H9 (cell line): ENCODE data around the gene AGL. TPM values are rescaled to one million over a fixed set of nuclear protein-coding genes. Genes with fewer than 3 reads are reported as not detected.
A peak's percentile ranks its signal among the peaks of the same experiment; 100 is the strongest.

Source experiments
- DNase-seq: peaks from one replicate; pipeline ENCODE4 v3.0.0-alpha.2; 2017
- H2AFZ ChIP-seq: one replicate; pipeline ENCODE4 v1.6.1; 2013; ENCODE audit warnings: mild to moderate bottlenecking, low read length, control low read depth, moderate library complexity
- H2AK5ac ChIP-seq: 2 replicates; pipeline ENCODE4 v1.6.1; 2013; ENCODE audit warnings: low read length, control low read depth, mixed read lengths; ENCODE audit not compliant: insufficient read length
- H2BK120ac ChIP-seq: one replicate; pipeline ENCODE4 v1.6.1; 2013; ENCODE audit warnings: low read depth, mild to moderate bottlenecking, low read length, control low read depth, inconsistent platforms; ENCODE audit not compliant: poor library complexity, severe bottlenecking
- H2BK12ac ChIP-seq: 2 replicates; pipeline ENCODE4 v1.6.1; 2013; ENCODE audit warnings: low read length, control low read depth, mixed read lengths, low read depth; ENCODE audit not compliant: insufficient read length
- H2BK15ac ChIP-seq: 2 replicates; pipeline ENCODE4 v1.6.1; 2013; ENCODE audit warnings: low read depth, low read length, control low read depth
- H2BK20ac ChIP-seq: one replicate; pipeline ENCODE4 v1.6.1; 2013; ENCODE audit warnings: low read depth, mild to moderate bottlenecking, low read length, control low read depth, inconsistent platforms; ENCODE audit not compliant: poor library complexity, severe bottlenecking
- H2BK5ac ChIP-seq: 2 replicates; pipeline ENCODE4 v1.6.1; 2013; ENCODE audit warnings: low read length, control low read depth, mixed read lengths; ENCODE audit not compliant: insufficient read length
- H3K14ac ChIP-seq: 2 replicates; pipeline ENCODE4 v1.6.1; 2013; ENCODE audit warnings: low read length, control low read depth; ENCODE audit not compliant: insufficient read depth
- H3K18ac ChIP-seq: 2 replicates; pipeline ENCODE4 v1.6.1; 2013; ENCODE audit warnings: low read depth, mild to moderate bottlenecking, mixed read lengths, low read length, control low read depth; ENCODE audit not compliant: insufficient read length
- H3K23ac ChIP-seq: 2 replicates; pipeline ENCODE4 v1.6.1; 2013; ENCODE audit warnings: low read length, control low read depth, mixed read lengths, low read depth; ENCODE audit not compliant: insufficient read length
- H3K23me2 ChIP-seq: 2 replicates; pipeline ENCODE4 v1.6.1; 2013; ENCODE audit warnings: low read depth, mild to moderate bottlenecking, mixed read lengths, low read length, control low read depth; ENCODE audit not compliant: insufficient read length, poor library complexity, severe bottlenecking
- H3K27ac ChIP-seq: 2 replicates; pipeline ENCODE4 v1.5.1; 2013; ENCODE audit warnings: low read length, control low read depth, mixed read lengths, low read depth; ENCODE audit not compliant: insufficient read length
- H3K27me3 ChIP-seq: 2 replicates; pipeline ENCODE4 v1.6.1; 2013; ENCODE audit warnings: low read length, control low read depth, inconsistent platforms; ENCODE audit not compliant: insufficient read depth
- H3K4ac ChIP-seq: 2 replicates; pipeline ENCODE4 v1.6.1; 2013; ENCODE audit warnings: low read depth, mild to moderate bottlenecking, control low read depth, inconsistent platforms, low read length, moderate library complexity
- H3K4me1 ChIP-seq: 2 replicates; pipeline ENCODE4 v1.6.1; 2013; ENCODE audit warnings: low read length, control low read depth, inconsistent platforms; ENCODE audit not compliant: insufficient read depth
- H3K4me2 ChIP-seq: 2 replicates; pipeline ENCODE4 v1.6.1; 2013; ENCODE audit warnings: low read length, control low read depth, mixed read lengths; ENCODE audit not compliant: insufficient read length, insufficient read depth
- H3K56ac ChIP-seq: 2 replicates; pipeline ENCODE4 v1.6.1; 2013; ENCODE audit warnings: low read depth, mild to moderate bottlenecking, mixed read lengths, low read length, control low read depth; ENCODE audit not compliant: insufficient read length
- H3K79me1 ChIP-seq: 2 replicates; pipeline ENCODE4 v1.6.1; 2013; ENCODE audit warnings: low read depth, mild to moderate bottlenecking, moderate library complexity, low read length, control low read depth, inconsistent platforms; ENCODE audit not compliant: insufficient read depth, poor library complexity, severe bottlenecking
- H3K79me2 ChIP-seq: 2 replicates; pipeline ENCODE4 v1.6.1; 2013; ENCODE audit warnings: low read length, control low read depth, inconsistent platforms; ENCODE audit not compliant: insufficient read depth
- H3K9ac ChIP-seq: 2 replicates; pipeline ENCODE4 v1.6.1; 2013; ENCODE audit warnings: low read length, control low read depth, mixed read lengths; ENCODE audit not compliant: insufficient read length; ENCODE audit errors: extremely low read depth
- H3K9me3 ChIP-seq: one replicate; pipeline ENCODE4 v1.6.1; 2013; ENCODE audit warnings: low read depth, low read length, inconsistent platforms; ENCODE audit not compliant: control insufficient read depth
- H3T11ph ChIP-seq: one replicate; pipeline ENCODE4 v1.6.1; 2013; ENCODE audit warnings: mild to moderate bottlenecking, low read length, control low read depth, inconsistent platforms
- H4K20me1 ChIP-seq: one replicate; pipeline ENCODE4 v1.6.1; 2013; ENCODE audit not compliant: control insufficient read depth, insufficient read length, insufficient read depth
- H4K5ac ChIP-seq: 2 replicates; pipeline ENCODE4 v1.6.1; 2013; ENCODE audit warnings: low read depth, mild to moderate bottlenecking, mixed read lengths, low read length, control low read depth; ENCODE audit not compliant: insufficient read length
- H4K8ac ChIP-seq: replicated peaks from 2 replicates; pipeline ENCODE4 v1.6.1; 2013; ENCODE audit warnings: low read length, control low read depth, mixed read lengths, low read depth; ENCODE audit not compliant: insufficient read length
- H4K91ac ChIP-seq: 2 replicates; pipeline ENCODE4 v1.6.1; 2013; ENCODE audit warnings: low read depth, mild to moderate bottlenecking, moderate library complexity, mixed read lengths, low read length, control low read depth; ENCODE audit not compliant: insufficient read length
- H3K27ac Mint-ChIP-seq, 3 experiments: 2 replicates in 2 of 3; 3 replicates in 1 of 3; pipeline ENCODE4 v1.8.0; 2020 to 2021; ENCODE audit warnings: mixed read lengths in 3 of 3, mild to moderate bottlenecking in 1 of 3, moderate library complexity in 1 of 3
- H3K27me3 Mint-ChIP-seq: 2 replicates; pipeline ENCODE4 v1.8.0; 2021; ENCODE audit warnings: low read depth, mild to moderate bottlenecking, moderate library complexity, mixed read lengths
- H3K36me3 Mint-ChIP-seq, 3 experiments: 2 replicates in 2 of 3; 3 replicates in 1 of 3; pipeline ENCODE4 v1.8.0; 2020 to 2021; ENCODE audit warnings: low read depth in 3 of 3, mixed read lengths in 3 of 3; ENCODE audit not compliant: insufficient read depth in 1 of 3
- H3K4me1 Mint-ChIP-seq, 2 experiments: 2 replicates each; pipeline ENCODE4 v1.8.0; 2020; ENCODE audit warnings: mixed read lengths in 2 of 2
- H3K4me3 Mint-ChIP-seq, 2 experiments: 2 replicates in 1 of 2; 3 replicates in 1 of 2; pipeline ENCODE4 v1.8.0; 2020 to 2021; ENCODE audit warnings: mild to moderate bottlenecking in 2 of 2, mixed read lengths in 2 of 2, moderate library complexity in 1 of 2
- H3K9me3 Mint-ChIP-seq, 2 experiments: 2 replicates in 1 of 2; 3 replicates in 1 of 2; pipeline ENCODE4 v1.8.0; 2020; ENCODE audit warnings: mild to moderate bottlenecking in 2 of 2, mixed read lengths in 2 of 2, moderate library complexity in 1 of 2
- CTCF ChIP-seq: fragments of 200-600 bp; sonication (generic); conservative IDR thresholded peaks from 3 replicates; pipeline ENCODE4 v1.8.0; 2021; ENCODE audit warnings: antibody characterized with exemption, mild to moderate bottlenecking
- WGBS: extraction: QIAGEN DNeasy Blood & Tissue Kit; methylation state at CpG from one replicate; pipeline ENCODE4 v1.1.7; 2013; ENCODE audit warnings: missing lambda C conversion rate, low lambda C conversion rate, mixed read lengths; ENCODE audit not compliant: insufficient read length; ENCODE audit errors: extremely low coverage; 5-methylcytosine and 5-hydroxymethylcytosine counted together
- total RNA-seq: library from RNA; stranded (reverse); gene quantifications from 2 replicates; pipeline ENCODE4 v1.2.1, GENCODE V29; 2021

The AGL gene
- total RNA-seq, 1 experiment from 2014 or later = 24.0 TPM

GRCh38 chr1:99969729-99970621, 119.8 kb downstream of the AGL start, which contains the start of gene SLC35A3:
SLC35A3 (plus strand) TSS chr1:99969996; CDS start chr1:99993555, 23,559 bp downstream.
- WGBS = no CpG with 5 or more reads among the region's 74 CpGs
- Histone ChIP-seq H2BK15ac (no peak within 1 kb of the TSS), H4K5ac (no peak within 1 kb of the TSS), H3K79me1 (no peaks in the 10 kb centered on the region), H2AK5ac (no peak within 1 kb of the TSS), H2BK5ac (no peak within 1 kb of the TSS), H4K20me1 (no peaks in the 10 kb centered on the region), H4K91ac (no peak within 1 kb of the TSS), H3K4me1 (peaks cover 2% of the 10 kb centered on the region; the same call in 1 of the 2 replicates), H3K23me2 (peaks cover 7% of the 10 kb centered on the region), H2AFZ (peak within 1 kb of the TSS; percentile 43), H3K23ac (no peak within 1 kb of the TSS), H3T11ph (no peak within 1 kb of the TSS), H3K18ac (peak within 1 kb of the TSS; percentile 49), H3K9me3 (no peaks in the 10 kb centered on the region), H3K27ac (no peak within 1 kb of the TSS), H2BK120ac (no peak within 1 kb of the TSS), H4K8ac (no peak within 1 kb of the TSS), H3K56ac (no peak within 1 kb of the TSS), H2BK20ac (no peak within 1 kb of the TSS), H3K79me2 (no peaks in the 10 kb centered on the region; the same call in 1 of the 2 replicates), H3K4me2 (peak within 1 kb of the TSS; percentile 76), H3K14ac (peak within 1 kb of the TSS; percentile 66), H2BK12ac (no peak within 1 kb of the TSS), H3K27me3 (no peaks in the 10 kb centered on the region), H3K9ac (peak within 1 kb of the TSS; percentile 75), H3K4ac (no peak within 1 kb of the TSS)
- no peaks in the 10 kb centered on the region for H3K27me3 Mint-ChIP-seq
- H3K4me1 Mint-ChIP-seq = peaks cover 12 to 17% of the 10 kb centered on the region in 2 experiments
- H3K4me3 Mint-ChIP-seq = peak within 1 kb of the TSS; percentile 100
- peaks cover 0 to 3% of the 10 kb centered on the region in 2 experiments; a peak in 2 of 5 replicates for H3K9me3 Mint-ChIP-seq
- no peaks in the 10 kb centered on the region for H3K36me3 Mint-ChIP-seq
- no peak for TF ChIP-seq CTCF
- peak; percentile 84 for DNase-seq
- H3K27ac Mint-ChIP-seq = peak within 1 kb of the TSS; percentile 88 to 98 (median 93); a peak in 6 of 7 replicates
